Caco-2 (cell line): ENCODE data around the gene ZNF100. TPM values are rescaled to one million over a fixed set of nuclear protein-coding genes. Genes with fewer than 3 reads are reported as not detected.

ENCODE experiments used
- BruUV-seq: library from RNA; stranded (reverse); fragments of 400-500 nt; replicated peaks from 2 replicates; lab custom pipeline; 2021; lab: Mats Ljungman, UMichigan
- CTCF ChIA-PET: fragments of 300-600 bp; sonication (Branson Sonifier 250); formaldehyde crosslinking; loops from one replicate; lab custom pipeline; 2022; ENCODE audit warnings: antibody characterized with exemption; lab: Charles Lee
- POLR2A ChIA-PET: fragments of 300-600 bp; sonication (Branson Sonifier 250); formaldehyde crosslinking; loops from one replicate; lab custom pipeline; 2022; ENCODE audit warnings: antibody characterized with exemption; lab: Charles Lee
- DNase-seq, 2 experiments: peaks; one replicate each; pipeline versions ENCODE4 v3.0.0 to v3.0.0-alpha.2; 2020 to 2022
- H3K27me3 ChIP-seq: replicated peaks from 2 replicates; pipeline ENCODE4 v1.6.0; 2011; ENCODE audit warnings: low read length; ENCODE audit not compliant: control insufficient read depth, insufficient read depth
- H3K36me3 ChIP-seq: 2 replicates; pipeline ENCODE4 v1.5.1; 2011; ENCODE audit warnings: low read length; ENCODE audit not compliant: control insufficient read depth, insufficient read depth
- H3K4me1 ChIP-seq: fragments of 250-450 bp; sonication (Bioruptor Pico); 2 replicates; pipeline ENCODE4 v1.5.1; 2020; ENCODE audit warnings: mild to moderate bottlenecking
- H3K4me3 ChIP-seq: 2 replicates; pipeline ENCODE4 v1.5.1; 2011; ENCODE audit warnings: low read depth, mild to moderate bottlenecking, control low read depth, low read length
- H3K9me3 ChIP-seq: fragments of 250-450 bp; sonication (Bioruptor Pico); 2 replicates; pipeline ENCODE4 v1.5.1; 2020; ENCODE audit warnings: mild to moderate bottlenecking, moderate library complexity
- H3K27ac Mint-ChIP-seq: one replicate; pipeline ENCODE4 v1.8.0; 2022; ENCODE audit warnings: mixed read lengths; ENCODE audit not compliant: unreplicated experiment
- H3K27me3 Mint-ChIP-seq: one replicate; pipeline ENCODE4 v1.8.0; 2022; ENCODE audit warnings: mixed read lengths; ENCODE audit not compliant: insufficient read depth, unreplicated experiment
- H3K36me3 Mint-ChIP-seq: one replicate; pipeline ENCODE4 v1.8.0; 2022; ENCODE audit warnings: mild to moderate bottlenecking, mixed read lengths; ENCODE audit not compliant: insufficient read depth, unreplicated experiment
- H3K4me1 Mint-ChIP-seq: one replicate; pipeline ENCODE4 v1.8.0; 2022; ENCODE audit warnings: low read depth, mixed read lengths; ENCODE audit not compliant: unreplicated experiment
- H3K4me3 Mint-ChIP-seq: one replicate; pipeline ENCODE4 v1.8.0; 2022; ENCODE audit warnings: mild to moderate bottlenecking, moderate library complexity, mixed read lengths; ENCODE audit not compliant: unreplicated experiment
- H3K9me3 Mint-ChIP-seq: one replicate; pipeline ENCODE4 v1.8.0; 2022; ENCODE audit warnings: mixed read lengths; ENCODE audit not compliant: unreplicated experiment
- intact Hi-C: fragments of 100-400 bp; cut with micrococcal nuclease; formaldehyde crosslinking; loops from one replicate; pipeline ENCODE4 v1.10.0; 2022; ENCODE audit not compliant: unreplicated experiment
- total RNA-seq: library from RNA; stranded (reverse); gene quantifications from 2 replicates; pipeline ENCODE4 v1.2.3, GENCODE V29; 2022
- TF ChIP-seq, protein P1 (sequence below), 2 experiments: fragments of 200-600 bp in 1 of 2; IDR thresholded peaks; 1 replicate in 1 of 2; 2 replicates in 1 of 2; pipeline versions ENCODE4 v1.5.1 to v1.8.0; 2011 to 2022; ENCODE audit warnings: antibody characterized with exemption in 1 of 2, control low read depth in 1 of 2, inconsistent platforms in 1 of 2, low read depth in 1 of 2, low read length in 1 of 2, mild to moderate bottlenecking in 1 of 2, moderate library complexity in 1 of 2; ENCODE audit not compliant: insufficient read depth in 1 of 2, severe bottlenecking in 1 of 2, unreplicated experiment in 1 of 2

Gene ZNF100
- total RNA-seq, 1 experiment from 2014 or later = 12.1 TPM

DNA sequence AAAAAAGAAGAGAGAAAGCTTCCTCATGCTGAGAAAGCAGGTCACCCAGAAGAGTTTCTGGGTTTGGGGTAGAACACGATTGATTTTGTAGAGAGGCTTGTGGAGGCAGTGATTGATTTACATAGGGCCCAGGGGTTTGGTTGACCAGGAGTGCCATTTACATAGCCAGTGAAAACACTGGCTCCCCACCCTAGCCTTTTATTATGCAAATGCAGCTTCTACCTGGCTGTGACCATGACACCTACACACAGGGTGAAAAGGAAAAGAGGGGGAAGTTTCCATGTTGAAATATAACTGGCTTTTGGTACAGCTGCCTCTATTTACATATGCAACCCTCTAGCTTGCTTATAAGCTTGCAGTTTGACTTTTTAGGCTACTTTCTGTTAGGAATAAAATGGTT lies 62.0 kb downstream of the ZNF100 start:
- ChIA-PET CTCF (no interaction called here), POLR2A (no interaction called here)
- BruUV-seq = no TSS peak
- H3K27me3 ChIP-seq = no peaks in the 10 kb centered on the region
- intact Hi-C loops = no loop called here
- no peak for DNase-seq
- no peaks in the 10 kb centered on the region for H3K9me3 ChIP-seq
- Mint-ChIP-seq H3K4me3 (no peak overlapping the region), H3K9me3 (no peaks in the 10 kb centered on the region), H3K4me1 (no peaks in the 10 kb centered on the region), H3K27ac (no peak overlapping the region), H3K36me3 (no peaks in the 10 kb centered on the region), H3K27me3 (no peaks in the 10 kb centered on the region)
- H3K4me1 ChIP-seq = no peaks in the 10 kb centered on the region
- no peak overlapping the region for H3K4me3 ChIP-seq
- TF ChIP-seq, protein P1, sequence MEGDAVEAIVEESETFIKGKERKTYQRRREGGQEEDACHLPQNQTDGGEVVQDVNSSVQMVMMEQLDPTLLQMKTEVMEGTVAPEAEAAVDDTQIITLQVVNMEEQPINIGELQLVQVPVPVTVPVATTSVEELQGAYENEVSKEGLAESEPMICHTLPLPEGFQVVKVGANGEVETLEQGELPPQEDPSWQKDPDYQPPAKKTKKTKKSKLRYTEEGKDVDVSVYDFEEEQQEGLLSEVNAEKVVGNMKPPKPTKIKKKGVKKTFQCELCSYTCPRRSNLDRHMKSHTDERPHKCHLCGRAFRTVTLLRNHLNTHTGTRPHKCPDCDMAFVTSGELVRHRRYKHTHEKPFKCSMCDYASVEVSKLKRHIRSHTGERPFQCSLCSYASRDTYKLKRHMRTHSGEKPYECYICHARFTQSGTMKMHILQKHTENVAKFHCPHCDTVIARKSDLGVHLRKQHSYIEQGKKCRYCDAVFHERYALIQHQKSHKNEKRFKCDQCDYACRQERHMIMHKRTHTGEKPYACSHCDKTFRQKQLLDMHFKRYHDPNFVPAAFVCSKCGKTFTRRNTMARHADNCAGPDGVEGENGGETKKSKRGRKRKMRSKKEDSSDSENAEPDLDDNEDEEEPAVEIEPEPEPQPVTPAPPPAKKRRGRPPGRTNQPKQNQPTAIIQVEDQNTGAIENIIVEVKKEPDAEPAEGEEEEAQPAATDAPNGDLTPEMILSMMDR (IDR thresholded peaks at IDR 0.05; ENCODE audit: insufficient read depth in 1 of 2, low read depth in 1 of 2, low read length in 1 of 2, severe bottlenecking in 1 of 2, unreplicated experiment in 1 of 2) = no peak
- H3K36me3 ChIP-seq = no peaks in the 10 kb centered on the region

DNA sequence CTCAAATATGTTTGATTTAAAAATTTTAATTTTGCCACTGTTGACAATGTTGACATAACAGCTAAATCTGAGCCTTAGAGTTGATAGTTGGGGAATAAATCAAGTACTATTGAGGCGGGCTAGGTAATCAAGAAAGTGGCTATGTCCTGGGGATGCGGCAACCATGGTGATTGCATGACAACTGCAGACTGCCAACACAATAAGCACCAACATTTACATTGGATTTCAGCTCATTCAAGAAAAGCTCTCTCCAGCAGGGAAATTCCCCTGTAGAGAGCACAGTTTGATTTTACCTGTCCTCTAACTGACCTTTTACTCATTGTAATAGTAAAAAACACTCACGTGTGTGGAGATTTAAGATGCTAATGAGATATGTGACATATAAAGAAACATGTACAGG lies 63.1 kb downstream of the ZNF100 start:
- H3K9me3 ChIP-seq = no peaks in the 10 kb centered on the region
- H3K27me3 ChIP-seq = no peaks in the 10 kb centered on the region
- no peak overlapping the region for H3K4me3 ChIP-seq
- no peak overlapping the region for H3K27ac Mint-ChIP-seq
- no peaks in the 10 kb centered on the region for H3K4me1 ChIP-seq
- no peaks in the 10 kb centered on the region for H3K36me3 Mint-ChIP-seq
- no peaks in the 10 kb centered on the region for H3K36me3 ChIP-seq
- CTCF ChIA-PET = no interaction called here
- H3K4me3 Mint-ChIP-seq = no peak overlapping the region
- intact Hi-C loops = no loop called here
- TF ChIP-seq, protein P1 (IDR thresholded peaks at IDR 0.05; ENCODE audit: insufficient read depth in 1 of 2, low read depth in 1 of 2, low read length in 1 of 2, severe bottlenecking in 1 of 2, unreplicated experiment in 1 of 2) = no peak
- BruUV-seq = no TSS peak
- POLR2A ChIA-PET = no interaction called here
- DNase-seq = no peak
- no peaks in the 10 kb centered on the region for H3K9me3 Mint-ChIP-seq
- no peaks in the 10 kb centered on the region for H3K27me3 Mint-ChIP-seq
- no peaks in the 10 kb centered on the region for H3K4me1 Mint-ChIP-seq

DNA sequence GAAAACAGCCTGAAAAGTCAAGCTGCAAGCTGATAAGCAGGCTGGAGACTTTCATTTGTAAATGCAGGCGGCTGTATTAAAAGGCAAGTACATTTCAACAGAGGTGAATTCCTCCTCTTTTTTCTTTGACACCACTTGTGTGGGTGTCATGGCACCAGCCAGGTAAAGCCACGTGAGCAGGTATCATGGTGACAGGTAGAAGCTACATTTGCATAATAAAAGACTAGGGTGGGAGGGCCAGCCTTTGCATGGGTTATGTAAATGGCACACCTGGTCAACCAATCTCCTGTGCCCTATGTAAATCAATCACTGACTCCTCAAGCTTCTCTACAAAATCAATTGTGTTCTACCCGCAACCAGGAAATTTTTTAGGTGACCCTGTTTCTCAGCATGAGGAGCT lies 68.2 kb downstream of the ZNF100 start:
- DNase-seq = no peak
- no peaks in the 10 kb centered on the region for H3K27me3 Mint-ChIP-seq
- no peak overlapping the region for H3K4me3 Mint-ChIP-seq
- H3K36me3 Mint-ChIP-seq = no peaks in the 10 kb centered on the region
- Histone ChIP-seq H3K4me1 (no peaks in the 10 kb centered on the region), H3K27me3 (no peaks in the 10 kb centered on the region), H3K9me3 (no peaks in the 10 kb centered on the region; the same call in 1 of the 2 replicates), H3K4me3 (no peak overlapping the region), H3K36me3 (no peaks in the 10 kb centered on the region)
- no TSS peak for BruUV-seq
- H3K4me1 Mint-ChIP-seq = no peaks in the 10 kb centered on the region
- H3K9me3 Mint-ChIP-seq = peaks cover 36% of the 10 kb centered on the region
- TF ChIP-seq, protein P1 (IDR thresholded peaks at IDR 0.05; ENCODE audit: insufficient read depth in 1 of 2, low read depth in 1 of 2, low read length in 1 of 2, severe bottlenecking in 1 of 2, unreplicated experiment in 1 of 2) = no peak
- ChIA-PET POLR2A (no interaction called here), CTCF (no interaction called here)
- no peak overlapping the region for H3K27ac Mint-ChIP-seq
- intact Hi-C loops = no loop called here
